GM21786 (cell line): ENCODE results near the gene DGKB.

Source experiments
- ATAC-seq: cut with Tn5 transposase; IDR thresholded peaks from one replicate; pipeline ENCODE4 v1.9.1; 2021; ENCODE audit not compliant: unreplicated experiment

Gene DGKB

GRCh38 chr7:14825912-14826311 is 76.6 kb downstream of the DGKB start:
- ATAC-seq, result no peak

- no peak for ATAC-seq
Measured at GRCh38 chr7:14822481-14822854, 80.1 kb downstream of the DGKB start.

- ATAC-seq, result no peak
Measured at GRCh38 chr7:14821757-14822480, 80.6 kb downstream of the DGKB start.

GRCh38 chr7:14818871-14819270 is 83.7 kb downstream of the DGKB start:
- no peak for ATAC-seq

DNA sequence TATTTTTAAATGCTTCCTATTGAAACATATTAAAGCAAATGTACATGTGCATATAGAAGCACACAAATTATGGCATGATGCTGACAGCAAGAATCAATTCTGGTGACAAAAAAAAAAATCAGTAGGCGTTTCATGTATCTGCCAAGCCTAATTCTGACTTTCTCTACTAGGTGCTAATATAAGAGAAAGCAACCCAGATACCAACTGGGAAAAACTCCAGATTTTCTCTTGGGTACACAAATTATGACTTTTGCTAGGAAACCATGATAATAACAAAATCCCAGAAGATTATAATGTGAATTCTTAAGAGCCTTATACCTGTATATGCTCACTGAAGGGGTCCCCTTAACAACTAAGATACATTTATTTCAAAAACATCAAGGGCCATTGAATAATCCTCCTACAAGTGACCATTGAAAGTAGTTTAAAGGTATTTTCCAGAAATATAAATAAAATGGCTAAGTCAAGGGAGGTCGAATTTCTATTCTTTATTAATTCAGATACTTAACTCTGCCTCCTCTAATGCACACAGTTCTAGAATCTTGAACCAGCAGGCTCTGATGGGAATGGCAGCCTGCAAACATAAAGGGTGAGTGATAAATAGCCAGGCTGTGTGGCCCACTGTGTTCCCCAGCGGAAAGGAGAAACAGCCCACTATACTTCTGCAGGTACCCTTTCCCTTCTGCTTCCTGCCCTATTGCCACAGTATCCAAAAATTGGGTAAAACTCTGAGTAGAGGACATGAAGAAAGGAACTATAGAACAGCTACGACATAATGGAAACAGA is 84.5 kb downstream of the DGKB start:
- no peak for ATAC-seq

DNA sequence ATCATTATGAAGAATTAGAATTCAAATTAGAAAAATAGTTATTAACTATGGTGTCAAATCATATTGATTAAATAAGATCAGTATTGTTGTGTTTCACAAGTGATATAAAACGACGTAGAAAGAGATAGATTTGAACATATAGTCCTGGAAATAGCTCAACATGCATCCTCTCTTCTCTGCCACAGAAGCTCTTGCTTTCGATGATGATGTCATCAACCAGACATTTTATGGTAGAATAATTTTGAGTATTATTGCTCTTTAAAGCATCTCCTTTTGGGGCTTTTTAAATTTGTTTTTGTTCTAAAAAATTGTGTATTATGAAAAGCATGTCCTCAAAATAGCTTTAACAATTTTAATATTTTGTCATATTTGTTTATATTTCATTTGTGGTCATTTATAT is 95.0 kb downstream of the DGKB start:
- no peak for ATAC-seq

GRCh38 chr7:14806891-14807290 is 95.7 kb downstream of the DGKB start:
- no peak for ATAC-seq

DNA sequence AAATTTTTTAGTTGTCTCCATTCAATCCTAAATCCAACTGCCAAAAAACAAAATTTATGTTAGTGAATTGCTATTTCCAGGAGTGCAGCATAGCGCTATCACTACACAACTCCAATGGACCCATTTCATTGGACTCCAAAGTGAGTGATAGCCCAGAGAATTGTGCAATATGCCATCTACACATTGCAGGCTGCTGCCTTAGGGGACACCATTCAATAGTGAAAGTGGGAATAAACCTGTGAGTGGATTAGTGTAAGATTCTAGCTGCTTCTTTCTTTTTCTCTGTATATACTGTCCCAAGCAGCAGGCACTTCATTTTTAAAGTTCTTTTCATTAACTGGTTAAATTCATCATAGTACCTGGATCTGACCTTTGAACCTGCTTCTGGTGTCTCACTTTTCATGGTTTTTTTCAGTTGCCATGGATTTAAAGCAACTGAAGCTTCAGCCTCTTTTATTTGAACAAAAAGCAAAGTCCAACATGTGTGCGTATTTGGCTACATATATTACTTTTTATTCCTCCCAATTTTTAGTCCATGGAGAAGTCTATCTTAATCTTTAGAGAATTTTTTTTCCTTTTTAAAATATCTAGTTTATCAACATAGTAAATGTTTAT is 97.3 kb downstream of the DGKB start:
- ATAC-seq, result no peak

DNA sequence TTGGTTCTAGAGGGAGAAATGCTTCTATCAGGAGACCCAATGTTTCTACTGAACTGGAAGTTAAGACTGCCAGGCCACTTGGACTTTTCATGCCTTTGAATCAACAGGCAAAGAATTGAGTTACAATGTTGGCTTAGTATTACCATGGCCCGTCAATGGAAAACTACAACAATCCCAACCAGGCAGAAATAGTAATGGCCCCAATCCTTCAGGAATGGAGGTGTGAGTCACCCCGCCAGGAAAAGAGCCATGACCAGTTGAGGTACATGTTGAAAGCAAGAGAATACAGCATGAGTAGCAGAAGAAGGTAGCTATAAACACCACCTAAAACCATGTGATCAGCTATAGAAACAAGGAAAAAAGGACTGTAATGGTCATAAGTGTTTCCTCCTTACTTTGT is 101.9 kb downstream of the DGKB start:
- ATAC-seq, result no peak

- no peak for ATAC-seq
Measured at GRCh38 chr7:14793151-14793550, 109.4 kb downstream of the DGKB start.

DNA sequence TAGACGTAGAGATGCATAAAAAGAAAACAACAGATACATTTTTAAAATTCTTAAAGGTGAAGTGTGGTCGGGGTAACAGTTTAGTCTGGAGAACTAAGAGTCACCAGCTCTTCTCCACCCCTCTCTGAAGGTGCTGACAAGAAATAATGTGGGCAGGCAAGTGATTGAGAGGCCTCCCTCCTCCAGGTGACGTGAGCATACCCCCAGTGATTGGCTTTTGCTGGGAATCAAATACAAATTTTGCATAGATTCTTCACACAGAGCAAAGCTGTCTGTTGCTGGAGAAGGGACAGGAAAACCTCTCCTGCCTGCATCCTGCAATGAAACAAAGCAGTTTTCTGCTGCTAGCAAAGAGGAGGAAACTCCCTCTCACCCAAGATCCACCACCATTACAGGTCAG is 115.0 kb downstream of the DGKB start:
- ATAC-seq, result no peak

- no peak for ATAC-seq
Measured at GRCh38 chr7:14786314-14786895, 116.1 kb downstream of the DGKB start.

GRCh38 chr7:14777806-14778205 is 124.7 kb downstream of the DGKB start:
- ATAC-seq, result no peak

DNA sequence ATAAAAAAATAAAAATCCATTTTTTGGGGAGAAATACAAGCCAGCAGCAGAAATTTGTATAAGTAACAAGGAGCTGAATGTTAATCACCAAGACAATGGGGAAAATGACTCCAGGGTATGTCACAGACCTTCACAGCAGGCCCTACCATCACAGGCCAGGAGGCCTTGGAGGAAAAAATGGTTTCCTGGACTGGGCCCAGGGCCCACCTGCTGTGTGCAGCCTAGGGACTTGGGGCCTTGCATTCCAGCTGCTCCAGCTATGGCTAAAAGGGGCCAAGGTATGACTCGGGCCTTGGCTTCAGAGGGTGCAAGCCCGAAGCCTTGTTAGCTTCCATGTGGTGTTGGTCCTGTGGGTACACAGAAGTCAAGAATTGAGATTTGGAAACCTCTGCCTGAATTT is 126.3 kb downstream of the DGKB start:
- no peak for ATAC-seq

DNA sequence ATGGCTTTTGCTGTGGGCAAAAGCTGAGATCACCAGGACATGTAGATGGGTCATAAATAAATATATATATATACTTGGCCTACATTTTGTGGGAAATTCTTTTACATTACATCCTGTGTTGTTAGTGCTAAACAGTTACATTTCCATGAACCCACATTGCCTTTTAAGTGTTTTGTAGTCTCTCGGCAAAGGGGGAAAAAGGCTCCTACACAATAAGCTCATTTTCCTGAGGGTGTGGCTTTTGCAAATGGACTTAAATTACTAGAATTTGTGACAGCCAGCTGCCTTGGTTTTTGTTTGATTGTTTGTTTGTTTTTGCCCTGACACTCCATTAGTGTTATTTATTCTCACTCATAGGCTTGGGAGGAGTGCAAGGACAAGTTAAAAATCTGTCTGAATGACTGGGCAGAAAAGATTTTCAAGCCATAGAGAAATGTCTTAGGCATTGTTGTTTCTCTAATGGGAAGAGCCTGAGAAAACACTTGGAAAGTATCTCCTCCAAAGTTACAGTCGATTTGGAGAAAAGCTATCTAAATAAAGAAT is 128.8 kb downstream of the DGKB start:
- no peak for ATAC-seq

- no peak for ATAC-seq
Measured at GRCh38 chr7:14770614-14771013, 131.9 kb downstream of the DGKB start.

GRCh38 chr7:14769261-14769660 is 133.3 kb downstream of the DGKB start:
- ATAC-seq, result no peak

- no peak for ATAC-seq
Measured at GRCh38 chr7:14767716-14768425, 134.7 kb downstream of the DGKB start.

DNA sequence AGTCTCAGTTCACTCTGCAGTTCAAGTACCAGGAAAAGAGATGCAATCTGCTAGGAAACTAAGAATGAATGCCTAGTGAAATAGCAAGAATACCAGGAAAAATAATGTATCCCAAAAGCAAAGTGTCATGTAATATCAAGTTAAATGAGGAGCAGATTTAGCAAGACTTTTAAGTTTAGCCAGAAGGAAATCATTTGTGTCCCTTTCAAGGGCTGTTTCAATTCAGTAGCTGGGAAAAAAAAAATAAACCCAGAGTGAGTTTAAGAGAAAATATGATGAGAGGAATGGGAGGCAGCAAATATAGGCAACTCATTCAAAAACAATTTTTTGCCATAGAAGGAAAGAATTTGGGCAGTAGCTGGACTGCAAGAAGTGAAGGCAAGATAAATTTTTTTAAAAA is 135.8 kb downstream of the DGKB start:
- no peak for ATAC-seq

GRCh38 chr7:14765731-14766130 is 136.8 kb downstream of the DGKB start:
- ATAC-seq, result no peak

GRCh38 chr7:14762561-14762960 is 140.0 kb downstream of the DGKB start:
- ATAC-seq, result no peak
